WTC11 (cell line): Measurements from ENCODE around the gene PPP3CA.

ENCODE experiments used
- CTCF ChIP-seq: fragments of 200-600 bp; IDR thresholded peaks from 2 replicates; pipeline ENCODE4 v1.8.0; 2022; ENCODE audit warnings: antibody characterized with exemption
- JUN ChIP-seq: sonication (generic); formaldehyde crosslinking; IDR thresholded peaks from 2 replicates; pipeline ENCODE4 v1.8.0; 2023; ENCODE audit warnings: mild to moderate bottlenecking, missing genetic modification reagents
- STAT6 ChIP-seq: sonication (generic); formaldehyde crosslinking; conservative IDR thresholded peaks from 2 replicates; pipeline ENCODE4 v1.8.1; 2023; ENCODE audit warnings: mild to moderate bottlenecking, low read depth, missing genetic modification reagents, moderate library complexity
- TF ChIP-seq, protein P1 (sequence below): sonication (generic); formaldehyde crosslinking; IDR thresholded peaks from 2 replicates; pipeline ENCODE4 v1.8.0; 2022; ENCODE audit warnings: mild to moderate bottlenecking, missing genetic modification reagents

DNA sequence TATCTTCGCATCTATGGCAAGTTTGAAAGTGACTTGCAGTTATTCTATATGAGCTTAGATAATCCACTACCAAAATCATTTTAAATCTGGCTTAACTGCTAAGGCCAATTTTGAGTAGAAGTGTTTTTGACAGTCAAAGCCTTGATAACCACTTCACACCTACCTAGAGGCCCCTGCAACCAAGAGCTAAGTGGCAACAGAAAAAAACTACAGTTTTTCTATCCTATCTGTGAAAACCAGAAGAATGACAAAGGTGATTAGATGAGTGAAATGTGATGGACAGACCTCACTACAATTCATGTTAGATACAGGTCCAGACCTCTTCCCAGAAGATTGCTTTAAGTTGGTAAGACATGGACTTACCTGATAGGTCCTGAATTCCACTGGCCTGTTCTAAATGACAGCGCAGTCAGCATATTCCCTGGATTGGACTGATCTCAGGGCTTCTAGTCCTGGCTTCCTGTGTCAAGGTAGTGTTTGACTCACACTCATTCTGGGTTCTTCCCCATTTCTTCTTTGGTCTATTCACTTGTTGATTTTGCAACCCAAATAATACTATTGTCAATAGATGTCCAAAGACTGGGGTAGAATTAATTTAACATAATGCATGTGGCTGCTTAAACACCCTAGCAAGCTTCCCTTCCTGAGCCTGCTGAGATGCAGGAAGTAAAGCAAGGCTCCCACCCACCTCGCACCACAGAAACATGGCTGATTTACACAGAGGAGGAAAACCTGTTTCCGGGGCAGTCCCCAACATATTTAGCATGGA lies 65.1 kb downstream of the PPP3CA start:
- no peak for TF ChIP-seq CTCF
- no peak for TF ChIP-seq STAT6 (CRISPR knock-in tag)
- TF ChIP-seq, protein P1, sequence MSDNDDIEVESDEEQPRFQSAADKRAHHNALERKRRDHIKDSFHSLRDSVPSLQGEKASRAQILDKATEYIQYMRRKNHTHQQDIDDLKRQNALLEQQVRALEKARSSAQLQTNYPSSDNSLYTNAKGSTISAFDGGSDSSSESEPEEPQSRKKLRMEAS, result no peak
- no peak for TF ChIP-seq JUN (CRISPR knock-in tag)
